NOMO-1 (cell line): Measurements from ENCODE around the gene EFCAB6.

ENCODE experiments used
- DNase-seq, 2 experiments: peaks; one replicate each; lab custom pipeline; 2025; ENCODE audit not compliant: unreplicated experiment in 2 of 2; lab: John Stamatoyannopoulos, UW

Gene EFCAB6

DNA sequence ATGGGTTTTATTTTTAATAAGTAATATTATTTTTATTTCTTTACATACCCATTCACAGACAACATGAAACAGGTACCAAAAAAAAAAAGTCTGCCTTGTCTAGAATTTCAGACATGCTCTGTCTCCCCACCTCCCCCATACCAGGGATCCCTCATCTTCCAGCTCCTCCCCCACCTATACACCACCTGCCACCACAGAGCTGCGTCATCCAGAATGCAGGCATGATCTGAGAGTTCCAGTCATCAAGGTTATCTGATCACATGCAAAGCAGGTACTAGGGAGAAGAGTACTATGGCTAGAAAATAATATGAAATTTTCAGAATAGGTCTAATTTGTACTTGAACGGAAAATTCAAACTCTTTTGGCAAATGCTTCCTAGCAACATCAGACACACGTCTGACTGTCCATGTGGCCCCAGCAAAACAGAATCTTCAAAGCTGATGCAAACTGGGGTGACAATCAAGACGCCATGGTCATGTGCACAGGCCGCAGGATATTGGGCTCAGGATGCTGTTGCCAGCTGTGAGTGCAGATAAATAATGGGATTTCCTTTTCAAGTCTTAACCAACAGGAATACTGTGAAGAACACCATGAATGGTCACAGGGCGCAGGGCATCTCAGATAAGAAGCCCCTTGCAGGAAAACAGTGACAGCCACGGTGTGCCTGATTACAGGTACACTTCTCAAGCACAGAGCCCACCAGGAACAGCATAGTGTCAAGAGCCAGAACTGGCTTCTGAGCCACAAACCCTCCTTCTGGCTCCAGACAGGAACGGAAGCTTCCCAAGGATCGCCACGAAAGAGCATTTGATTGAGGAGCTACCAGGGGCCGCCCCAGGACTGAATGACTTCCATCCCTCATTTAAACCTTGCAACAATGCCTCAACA lies 169.5 kb downstream of the EFCAB6 start:
- DNase-seq = no peak

DNA sequence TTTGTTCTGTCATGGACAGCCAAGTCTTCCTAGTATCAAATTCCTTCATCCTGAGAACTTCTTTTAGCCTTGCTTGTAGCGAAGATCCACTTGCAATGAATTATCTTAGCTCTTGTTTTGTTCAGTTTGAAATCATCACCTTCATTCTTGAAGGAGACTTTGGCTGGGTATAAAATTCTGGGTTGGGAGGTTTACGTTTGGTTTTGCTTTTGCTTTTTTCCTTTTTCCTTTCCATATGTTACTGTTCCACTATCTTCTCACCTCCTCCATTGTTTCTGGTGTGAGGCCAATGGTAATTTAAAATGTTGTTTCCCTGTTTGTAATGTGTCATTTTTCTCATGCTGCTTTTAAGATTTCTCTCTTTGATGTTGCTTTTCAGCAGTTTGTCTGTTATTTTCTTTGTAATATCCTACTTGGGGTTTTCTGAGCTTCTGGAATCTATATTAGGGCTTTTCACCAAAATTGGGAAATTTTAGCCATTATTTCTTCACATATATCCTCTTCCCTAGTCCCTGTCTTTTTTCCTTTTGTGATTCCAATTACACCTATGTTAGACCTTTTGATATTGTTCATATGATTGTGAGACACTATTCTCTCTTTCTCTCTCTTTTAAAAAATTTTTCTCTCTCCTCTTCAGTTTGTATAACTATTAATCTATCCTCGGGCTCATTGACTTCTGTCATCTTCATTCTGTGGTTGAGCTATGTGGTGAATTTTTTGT lies 172.7 kb downstream of the EFCAB6 start:
- DNase-seq = no peak

DNA sequence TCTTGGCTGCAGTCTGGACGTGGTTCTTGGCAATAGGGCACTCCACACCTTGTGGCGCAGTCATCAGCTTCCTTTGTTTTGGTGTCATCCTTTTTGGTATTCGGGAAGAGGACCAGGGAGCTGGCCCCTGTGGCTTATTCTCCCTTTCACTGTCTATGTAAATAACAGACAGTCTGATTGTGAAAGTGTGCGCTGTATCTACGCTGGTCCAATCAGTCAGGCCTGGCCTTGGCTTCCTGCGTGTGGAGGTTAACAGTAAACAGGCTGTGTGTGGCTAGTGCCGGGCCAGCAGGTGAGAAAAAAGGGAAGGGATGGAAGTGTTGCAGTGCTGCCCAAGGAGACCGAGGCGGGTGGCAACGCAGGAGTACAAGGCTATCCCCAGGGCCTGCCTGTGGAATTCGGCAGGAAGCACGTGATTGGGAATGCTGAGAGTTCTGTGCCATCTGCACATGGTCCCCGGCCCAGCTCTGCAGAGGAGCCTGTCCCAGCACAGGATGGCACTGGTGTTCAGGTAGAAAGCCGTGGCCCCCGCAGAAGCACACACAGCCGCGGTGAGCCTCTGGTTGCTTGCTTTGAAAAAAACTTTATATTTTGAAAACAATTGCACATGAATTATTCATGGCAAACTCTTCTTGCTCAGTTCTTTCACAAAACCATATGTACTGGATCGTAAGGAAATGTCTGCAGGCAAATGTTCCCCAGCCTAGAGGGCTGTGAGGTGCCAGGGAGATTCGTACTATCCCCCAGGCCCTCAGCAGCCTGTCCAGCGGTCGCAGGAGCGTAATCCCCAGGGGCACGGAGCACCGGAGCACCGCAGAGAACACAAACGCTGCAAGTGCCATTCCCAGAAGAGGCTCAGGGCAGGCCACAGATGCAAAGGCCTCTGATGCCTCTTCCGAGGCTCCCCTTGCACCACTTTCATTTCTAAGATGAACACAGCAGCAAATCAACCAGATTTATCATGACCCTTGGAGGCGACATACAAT lies 174.5 kb downstream of the EFCAB6 start:
- no peak for DNase-seq

DNA sequence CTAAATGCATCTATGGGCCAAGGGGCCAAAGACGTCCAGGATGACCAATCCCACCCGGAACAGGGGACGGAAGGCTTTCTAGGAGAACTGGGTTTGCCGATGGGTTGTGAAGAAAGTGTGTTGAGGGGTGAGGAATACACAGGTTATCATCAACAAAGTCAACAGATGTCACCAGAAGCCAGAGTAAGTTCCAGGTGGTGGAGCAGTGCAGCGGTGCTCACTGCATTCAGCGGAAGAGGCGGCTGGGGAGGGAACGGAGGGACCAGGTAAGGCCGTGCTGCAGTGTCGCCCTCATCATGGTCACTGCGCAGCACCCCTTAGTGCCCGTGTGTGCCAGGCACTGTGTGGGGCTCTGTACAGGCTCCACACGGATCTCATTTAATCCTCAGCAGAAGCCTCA lies 176.0 kb downstream of the EFCAB6 start:
- DNase-seq = no peak

DNA sequence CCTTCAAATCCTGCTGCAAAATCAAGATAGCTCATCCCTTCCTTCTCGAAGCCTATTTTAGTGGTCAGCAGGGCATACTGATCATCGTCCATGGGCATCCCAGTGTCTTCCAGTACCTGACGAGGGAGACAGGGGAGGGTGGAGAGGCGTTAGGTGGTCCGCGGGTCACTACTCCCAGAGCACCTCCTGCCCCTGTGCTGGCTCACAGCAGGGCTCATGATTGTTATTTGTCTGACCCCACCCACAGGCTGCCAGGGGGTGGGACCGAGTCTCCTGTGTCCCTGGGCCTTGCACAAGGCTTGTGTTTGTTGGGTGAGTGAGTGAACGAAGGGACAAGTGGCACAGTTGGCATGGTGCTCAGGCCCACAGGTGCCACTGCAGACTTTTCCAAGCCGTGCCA lies 177.0 kb downstream of the EFCAB6 start:
- DNase-seq = no peak

DNA sequence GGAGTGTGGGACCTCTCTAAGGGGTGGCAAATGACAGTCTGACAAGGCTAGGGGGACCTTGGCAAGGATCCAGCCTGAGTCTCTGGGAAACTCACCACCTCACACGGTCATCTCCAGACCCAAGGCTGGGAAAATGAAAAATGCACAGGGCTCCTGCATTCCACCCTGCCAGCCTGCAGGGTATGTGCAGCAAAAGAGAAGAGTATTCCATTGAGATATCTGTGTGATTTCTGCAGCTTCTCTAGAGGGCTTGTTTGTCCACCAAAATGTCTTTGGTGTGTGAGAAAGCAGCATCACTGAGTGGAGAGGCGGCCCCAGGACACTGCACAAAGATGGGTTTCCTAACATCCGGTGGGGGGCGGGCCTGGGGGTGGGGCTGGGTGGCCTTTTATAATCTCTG lies 177.8 kb downstream of the EFCAB6 start:
- DNase-seq = no peak

DNA sequence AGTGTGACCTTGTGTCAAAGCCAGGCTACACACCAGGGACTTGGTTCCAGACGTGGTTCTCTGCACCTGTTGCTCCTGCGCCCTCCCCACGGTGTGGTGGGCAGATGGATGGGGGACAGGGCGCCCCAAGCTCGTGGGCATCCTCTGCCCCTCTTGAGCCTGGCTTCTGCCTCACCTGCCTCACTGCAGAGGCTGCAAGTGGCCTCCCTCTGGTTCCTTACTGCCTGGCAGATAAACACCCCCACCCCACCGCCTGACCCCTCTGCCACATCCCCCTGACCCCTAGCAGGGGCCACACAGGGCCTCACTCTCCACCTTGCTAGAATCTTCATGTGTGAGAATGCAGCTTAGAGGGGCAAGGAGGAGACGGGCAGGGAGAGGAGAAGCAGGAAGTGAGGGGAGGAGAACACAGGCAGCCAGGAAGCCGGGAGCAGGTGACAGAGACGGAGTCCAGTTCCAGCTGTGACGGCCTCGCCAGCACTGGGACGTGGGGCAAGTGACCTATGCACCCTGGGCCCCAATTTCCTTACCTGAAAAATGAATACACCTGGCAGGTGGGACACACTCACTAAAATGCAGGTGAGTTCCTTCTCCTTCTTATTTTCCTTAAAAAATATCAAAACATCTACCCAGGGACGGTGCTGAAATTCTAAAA lies 178.3 kb downstream of the EFCAB6 start:
- DNase-seq = no peak

DNA sequence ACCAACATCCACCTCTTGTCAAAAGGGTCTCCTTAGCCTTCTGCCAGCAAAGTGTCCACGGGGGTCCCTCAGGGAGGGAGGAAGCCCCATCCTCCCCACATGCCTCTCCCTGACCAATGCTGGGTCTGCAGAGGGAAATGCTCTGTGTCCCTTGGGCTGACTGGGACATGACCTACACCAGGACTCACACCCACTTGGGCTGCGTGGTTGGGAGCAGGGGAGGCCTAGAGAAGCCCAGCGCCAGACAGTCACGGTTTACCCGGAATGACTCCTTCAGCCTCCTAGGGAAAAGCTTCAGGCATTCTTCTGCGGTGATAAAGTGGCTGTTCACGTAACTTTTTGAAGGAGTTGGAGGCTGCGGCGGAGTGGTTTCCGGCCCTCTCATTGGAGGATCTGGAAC lies 180.3 kb downstream of the EFCAB6 start:
- DNase-seq = no peak

DNA sequence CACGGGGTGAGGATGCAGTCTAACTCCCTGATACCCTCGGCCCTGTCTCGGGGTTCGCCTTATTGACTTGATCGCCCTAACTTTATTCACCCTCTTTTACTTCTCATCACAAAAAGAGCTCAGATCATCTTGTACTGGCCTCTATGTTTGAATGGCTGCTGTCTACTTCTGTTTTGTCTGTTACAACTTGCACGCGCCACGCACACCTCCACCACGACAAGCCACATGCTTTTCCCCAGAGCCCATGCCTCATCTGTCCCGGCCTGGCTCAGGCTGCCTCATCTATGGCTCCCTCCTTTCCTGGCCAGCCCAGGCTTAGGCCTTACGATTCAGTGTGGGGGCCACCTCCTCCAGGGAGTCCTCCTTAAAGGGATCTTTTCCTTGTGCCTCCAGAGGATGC lies 180.9 kb downstream of the EFCAB6 start:
- DNase-seq = no peak

DNA sequence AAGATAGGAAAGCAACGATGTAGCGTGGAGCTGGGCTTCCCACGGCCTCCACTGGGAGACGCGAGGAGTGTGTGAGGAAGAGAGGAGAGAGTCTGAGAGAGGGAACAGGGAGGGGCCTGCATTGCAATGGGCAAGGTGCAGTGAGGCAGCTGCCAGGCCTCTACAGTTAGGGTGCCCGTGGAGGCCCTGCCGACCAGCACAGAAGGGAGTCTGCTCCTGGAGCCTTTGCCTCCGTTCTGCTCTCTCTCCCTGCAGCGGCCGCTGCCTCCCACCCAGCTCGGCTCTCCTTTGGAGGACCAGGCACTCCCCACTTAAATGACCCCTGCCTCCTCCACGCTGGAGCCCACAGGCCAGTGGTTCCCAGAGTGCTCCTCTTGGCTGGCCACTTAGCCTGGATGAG lies 181.7 kb downstream of the EFCAB6 start:
- no peak for DNase-seq

DNA sequence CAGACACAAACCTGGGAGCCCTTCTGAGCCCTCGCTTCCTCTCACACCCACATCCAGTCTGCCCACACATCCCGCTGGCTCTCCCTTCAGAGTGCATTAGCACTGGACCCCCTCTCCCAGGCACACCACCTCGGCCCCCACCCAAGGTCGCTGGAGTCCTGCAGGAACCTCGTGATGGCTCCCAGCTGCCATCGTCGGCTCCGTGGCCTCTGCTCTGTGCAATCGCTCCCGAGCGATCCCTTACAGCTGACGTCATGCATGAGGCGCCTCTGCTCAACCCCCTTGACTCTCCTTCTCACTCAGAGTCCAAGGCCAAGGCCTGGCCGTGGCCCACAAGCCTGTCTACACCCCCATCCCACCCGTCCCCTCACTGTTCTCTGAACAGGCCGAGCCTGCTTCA lies 183.9 kb downstream of the EFCAB6 start:
- no peak for DNase-seq

DNA sequence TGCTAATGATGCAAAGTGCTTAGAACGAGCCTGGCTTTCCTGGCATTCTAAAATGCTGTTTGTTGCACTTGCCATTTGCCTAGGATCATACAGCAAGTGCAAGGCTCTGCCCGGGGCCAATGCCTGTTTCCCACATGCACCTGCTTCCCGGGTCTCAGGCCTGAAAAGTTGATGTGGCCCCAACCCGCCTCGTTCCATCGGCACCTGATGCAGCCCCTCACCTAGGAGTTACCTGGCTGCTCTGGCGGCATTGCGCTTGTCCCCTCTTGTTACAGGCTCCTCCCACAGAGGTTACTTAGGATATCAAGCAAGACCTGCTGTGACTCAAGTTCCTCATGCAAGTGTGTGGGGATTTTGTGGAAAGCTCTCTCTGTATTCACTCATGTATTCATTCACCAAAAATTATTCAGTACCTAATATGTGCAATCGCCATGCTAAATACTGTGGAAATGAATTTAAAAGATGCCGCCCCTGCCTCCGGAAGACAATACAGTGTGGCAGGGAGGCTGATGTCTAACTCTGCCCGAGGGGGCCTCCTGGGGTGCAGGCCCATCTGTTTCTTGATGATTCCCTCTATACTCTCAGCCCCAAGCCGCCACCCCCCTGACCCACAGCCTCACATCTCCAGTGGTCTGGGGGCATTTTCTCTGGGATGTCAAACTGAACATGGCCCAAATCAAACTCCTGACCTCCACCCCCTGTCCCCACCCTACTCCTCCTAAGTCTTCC lies 184.5 kb downstream of the EFCAB6 start:
- DNase-seq = no peak

DNA sequence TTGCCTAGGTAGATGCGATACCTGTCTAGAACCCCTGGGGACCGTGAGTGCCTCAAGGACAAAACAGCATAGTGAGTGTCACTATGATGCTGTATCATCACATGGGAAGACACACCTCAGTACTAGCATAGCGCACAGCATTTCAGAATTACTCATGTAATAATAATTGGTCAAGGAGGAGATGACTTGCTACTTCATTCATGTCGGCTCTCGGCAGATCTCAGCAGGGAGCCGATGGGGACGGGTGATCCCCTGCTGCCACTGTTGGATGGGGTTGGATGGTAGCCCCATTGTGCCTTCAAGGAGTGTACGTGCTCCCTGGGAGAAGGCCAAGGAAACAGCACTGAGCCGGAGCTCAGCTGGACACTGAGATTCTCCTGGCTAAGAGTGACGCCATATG lies 186.9 kb downstream of the EFCAB6 start:
- no peak for DNase-seq

DNA sequence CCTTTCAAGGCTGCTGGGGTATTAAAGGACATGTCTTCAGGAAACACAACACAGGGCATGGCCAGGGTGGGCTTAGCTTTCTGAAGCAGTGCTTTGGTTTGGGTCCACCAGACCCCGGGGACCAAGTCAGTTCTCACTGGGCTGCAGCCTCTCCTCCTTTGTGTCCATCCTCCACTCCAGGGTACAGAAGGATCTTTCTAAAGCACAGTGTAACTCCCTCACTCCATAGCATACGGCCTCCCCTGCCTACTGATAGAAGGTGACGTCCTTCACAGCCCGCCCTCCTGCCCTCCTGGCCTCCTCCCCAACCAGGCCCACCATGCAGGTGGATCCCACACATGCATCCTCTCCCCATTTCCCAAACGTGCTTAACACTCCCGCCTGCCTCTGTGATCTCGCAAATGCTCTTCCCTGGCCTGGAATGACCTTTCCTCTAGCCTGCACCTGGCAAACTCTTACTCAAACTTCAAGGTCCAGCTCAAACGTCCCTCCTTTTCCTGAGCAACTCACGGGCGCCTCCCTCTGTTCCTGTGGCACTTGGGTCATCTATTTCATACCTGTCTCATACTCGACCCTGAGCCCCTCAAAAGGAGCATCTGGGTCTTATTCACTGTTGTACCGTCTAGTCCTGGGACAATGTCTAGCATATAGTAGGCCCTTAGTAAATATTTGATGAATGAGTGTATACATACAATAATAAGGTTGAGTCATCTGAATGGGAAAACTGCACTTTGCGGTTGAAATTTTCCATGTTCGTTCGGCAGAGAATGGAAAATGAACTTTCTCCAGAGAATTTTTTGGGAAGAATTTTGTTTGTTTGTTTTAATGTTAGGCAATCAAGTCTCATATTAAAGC lies 187.7 kb downstream of the EFCAB6 start:
- DNase-seq = no peak

DNA sequence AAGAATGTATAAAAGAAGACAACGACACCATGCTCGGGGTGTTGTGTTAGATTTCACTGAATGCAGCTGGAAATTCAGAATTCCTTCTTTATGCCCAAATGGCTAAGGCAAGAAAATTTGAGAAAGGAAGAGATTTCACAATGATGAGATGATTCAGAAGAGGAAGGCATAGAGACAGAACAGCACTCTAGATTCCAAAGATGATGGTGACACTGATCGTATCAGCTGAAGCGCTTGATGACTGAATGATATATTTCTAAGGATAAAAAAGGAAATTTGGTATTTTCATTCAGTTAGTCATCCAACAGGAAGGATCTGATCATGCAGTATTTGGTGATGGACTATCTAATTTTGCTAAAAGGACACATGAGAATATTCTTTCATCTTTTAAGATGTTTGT lies 189.2 kb downstream of the EFCAB6 start:
- DNase-seq = no peak

DNA sequence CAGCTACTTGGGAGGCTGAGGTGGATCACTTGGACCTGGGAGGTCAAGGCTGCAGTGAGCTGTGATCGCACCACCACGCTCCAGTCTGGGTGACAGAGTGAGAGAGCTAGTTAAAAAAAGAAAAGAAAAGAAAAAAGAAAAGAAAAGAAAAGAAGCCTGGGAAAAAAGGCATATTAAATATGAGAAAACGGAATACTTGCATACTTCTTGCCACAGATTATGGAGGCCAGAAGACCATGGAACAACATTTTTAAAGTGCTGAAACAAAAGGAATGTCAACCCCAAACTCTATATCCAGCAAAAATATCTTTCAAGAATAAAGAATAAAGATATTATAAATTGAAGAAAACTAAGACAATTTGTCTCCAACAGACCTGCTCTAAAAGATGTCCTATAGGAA lies 191.9 kb downstream of the EFCAB6 start:
- DNase-seq = no peak

DNA sequence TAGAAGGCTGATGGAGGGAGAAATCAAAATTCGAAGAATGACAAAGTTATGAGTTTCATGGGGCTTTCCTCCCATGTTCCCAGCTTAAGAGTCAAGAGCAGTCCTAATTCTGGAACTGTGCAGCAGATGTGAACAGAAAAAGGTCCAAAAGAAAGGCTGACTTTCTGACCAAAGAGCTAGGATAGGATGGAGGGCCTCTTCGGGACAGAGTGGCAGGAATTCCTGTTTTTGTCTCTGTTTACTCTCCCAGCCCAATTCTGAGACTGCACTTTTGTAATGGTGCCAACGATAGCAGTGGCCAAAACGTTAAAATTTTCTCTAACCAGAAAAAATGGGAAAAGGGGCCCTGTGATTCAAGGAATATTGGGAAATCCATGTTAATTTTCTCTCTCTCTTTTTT lies 193.6 kb downstream of the EFCAB6 start:
- no peak for DNase-seq

DNA sequence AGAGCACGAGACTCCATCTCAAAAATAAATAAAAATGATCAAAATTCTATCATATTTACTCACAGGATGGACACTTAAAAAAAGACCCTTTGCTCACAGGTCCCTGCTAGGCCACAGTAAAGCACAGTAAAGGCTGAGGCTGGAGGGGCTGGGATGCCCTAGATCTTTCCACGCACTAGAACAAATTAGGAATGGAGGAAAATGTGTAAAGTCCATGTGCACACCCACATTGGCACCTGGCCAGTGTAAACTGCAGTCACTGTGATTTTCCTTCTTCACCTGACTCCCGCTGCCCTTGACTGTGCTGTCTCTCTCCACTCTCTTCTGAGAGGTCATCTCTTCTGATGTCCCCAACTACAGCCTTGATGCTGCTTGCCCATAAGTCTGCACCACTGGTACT lies 195.5 kb downstream of the EFCAB6 start:
- no peak for DNase-seq

DNA sequence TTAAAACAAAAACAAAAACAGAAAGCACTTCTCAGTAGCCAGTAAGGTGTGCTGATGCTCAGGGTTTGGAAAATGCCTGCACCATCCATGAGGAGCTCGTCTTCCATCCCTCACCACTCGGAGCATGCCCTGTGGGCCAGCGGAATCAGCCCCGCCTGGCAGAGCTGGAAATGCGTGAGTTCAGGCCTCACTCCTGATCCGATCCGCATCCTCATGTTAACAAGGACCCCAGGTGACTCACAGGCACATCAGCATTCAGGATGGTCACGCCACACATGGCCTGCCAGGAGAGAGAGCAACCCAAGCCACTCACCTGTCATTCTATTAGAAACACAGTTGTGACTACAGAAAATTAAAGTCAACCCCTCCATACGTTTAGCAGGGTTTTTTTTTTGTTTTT lies 211.8 kb downstream of the EFCAB6 start:
- no peak for DNase-seq
